Bronchial epithelial cell (primary cell): ENCODE results near the gene NECTIN2. TPM values are rescaled to one million over a fixed set of nuclear protein-coding genes. Genes with fewer than 3 reads are reported as not detected.

Source experiments
- DNase-seq: peaks from one replicate; pipeline ENCODE4 v3.0.0-alpha.2; 2010; ENCODE audit warnings: low read depth
- FAIRE-seq: peaks from 2 replicates; lab custom pipeline; 2011; peaks lifted over from hg19 to GRCh38; lab: Jason Lieb, UNC
- H3K27me3 ChIP-seq: 2 replicates; pipeline ENCODE4 v1.5.1; 2011; ENCODE audit warnings: low read length; ENCODE audit not compliant: control insufficient read depth, insufficient read depth
- H3K36me3 ChIP-seq: 2 replicates; pipeline ENCODE4 v1.5.1; 2011; ENCODE audit warnings: low read length; ENCODE audit not compliant: control insufficient read depth, insufficient read depth
- H3K4me3 ChIP-seq: 2 replicates; pipeline ENCODE4 v1.5.1; 2011; ENCODE audit warnings: mild to moderate bottlenecking, low read depth, low read length, control low read depth
- CTCF ChIP-seq: IDR thresholded peaks from 2 replicates; pipeline ENCODE4 v1.5.1; 2011; ENCODE audit warnings: mild to moderate bottlenecking, moderate library complexity, low read length, control low read depth, inconsistent platforms; ENCODE audit not compliant: insufficient read depth, severe bottlenecking
- total RNA-seq: library from RNA; depleted of rRNA; stranded (reverse); fragments of >200 nt; gene quantifications from 2 replicates; pipeline ENCODE4 v1.2.1, GENCODE V29; 2014

NECTIN2 gene
- total RNA-seq, 1 donor from 2014 or later, result 30.3 TPM

GRCh38 chr19:44814517-44814916 lies 31.6 kb upstream of the NECTIN2 start:
- H3K4me3 ChIP-seq, result no peak overlapping the region
- FAIRE-seq (no peak), DNase-seq (no peak)
- no peaks in the 10 kb centered on the region for H3K27me3 ChIP-seq
- TF ChIP-seq CTCF, result no peak
- H3K36me3 ChIP-seq, result peaks cover 37% of the 10 kb centered on the region

- no peak for DNase-seq
- no peaks in the 10 kb centered on the region for H3K27me3 ChIP-seq
- FAIRE-seq, result no peak
- no peak overlapping the region for H3K4me3 ChIP-seq
- no peak for TF ChIP-seq CTCF
- H3K36me3 ChIP-seq, result peaks cover 33% of the 10 kb centered on the region
Measured at GRCh38 chr19:44816301-44816700, 29.8 kb upstream of the NECTIN2 start.

GRCh38 chr19:44817725-44818465 lies 28.2 kb upstream of the NECTIN2 start:
- no peak for DNase-seq
- H3K36me3 ChIP-seq, result peaks cover 28% of the 10 kb centered on the region
- no peak for TF ChIP-seq CTCF
- H3K27me3 ChIP-seq, result no peaks in the 10 kb centered on the region
- no peak overlapping the region for H3K4me3 ChIP-seq
- no peak for FAIRE-seq

- FAIRE-seq (no peak), DNase-seq (no peak)
- Histone ChIP-seq H3K27me3 (no peaks in the 10 kb centered on the region), H3K36me3 (peaks cover 24% of the 10 kb centered on the region), H3K4me3 (no peak overlapping the region)
- no peak for TF ChIP-seq CTCF
Measured at GRCh38 chr19:44818466-44819031, 27.5 kb upstream of the NECTIN2 start.

- DNase-seq (no peak), FAIRE-seq (no peak)
- Histone ChIP-seq H3K36me3 (peaks cover 17% of the 10 kb centered on the region), H3K27me3 (no peaks in the 10 kb centered on the region), H3K4me3 (no peak overlapping the region)
- no peak for TF ChIP-seq CTCF
Measured at GRCh38 chr19:44819246-44819832, 26.8 kb upstream of the NECTIN2 start.
